H1 (cell line): ENCODE results near the gene CYP4V2. TPM values are rescaled to one million over a fixed set of nuclear protein-coding genes. Genes with fewer than 3 reads are reported as not detected.

ENCODE experiments used
- CTCF ChIA-PET: fragments of 300-600 bp; sonication (Branson Sonifier 250); formaldehyde crosslinking; loops from one replicate; lab custom pipeline; 2021; ENCODE audit not compliant: partially characterized antibody; lab: Charles Lee
- POLR2A ChIA-PET: fragments of 300-600 bp; sonication (Branson Sonifier 250); formaldehyde crosslinking; loops from one replicate; lab custom pipeline; 2021; ENCODE audit warnings: inconsistent platforms; ENCODE audit not compliant: partially characterized antibody; lab: Charles Lee
- DNase-seq, 2 experiments: peaks; one replicate each; pipeline versions ENCODE4 v3.0.0 to v3.0.0-alpha.2; 2010 to 2022; ENCODE audit warnings: low spot score in 2 of 2, low read depth in 1 of 2, mixed read lengths in 1 of 2
- FAIRE-seq: peaks from 2 replicates; lab custom pipeline; 2011; peaks lifted over from hg19 to GRCh38; lab: Jason Lieb, UNC
- H2AFZ ChIP-seq: 2 replicates; pipeline ENCODE4 v1.8.1; 2012; ENCODE audit warnings: low read length, inconsistent platforms
- H2AK5ac ChIP-seq: 2 replicates; pipeline ENCODE4 v1.6.1; 2013; ENCODE audit warnings: low read depth, low read length
- H2BK120ac ChIP-seq: replicated peaks from 2 replicates; pipeline ENCODE3; 2013; ENCODE audit warnings: low read depth, low read length, inconsistent platforms
- H2BK12ac ChIP-seq: 2 replicates; pipeline ENCODE4 v1.6.1; 2013; ENCODE audit warnings: low read depth, low read length
- H2BK15ac ChIP-seq: 2 replicates; pipeline ENCODE4 v1.6.1; 2013; ENCODE audit warnings: low read length
- H2BK20ac ChIP-seq: 2 replicates; pipeline ENCODE4 v1.6.1; 2013; ENCODE audit warnings: low read length
- H2BK5ac ChIP-seq: 2 replicates; pipeline ENCODE4 v1.6.1; 2013; ENCODE audit warnings: low read depth, low read length
- H3K14ac ChIP-seq: 2 replicates; pipeline ENCODE4 v1.6.1; 2013; ENCODE audit warnings: inconsistent platforms; ENCODE audit not compliant: insufficient read length
- H3K18ac ChIP-seq: 2 replicates; pipeline ENCODE4 v1.6.1; 2013; ENCODE audit warnings: low read length; ENCODE audit errors: extremely low read depth
- H3K23ac ChIP-seq: 2 replicates; pipeline ENCODE4 v1.6.1; 2013; ENCODE audit warnings: inconsistent platforms; ENCODE audit not compliant: insufficient read length
- H3K23me2 ChIP-seq: 2 replicates; pipeline ENCODE4 v1.6.1; 2013; ENCODE audit warnings: low read depth, low read length
- H3K27ac ChIP-seq: 2 replicates; pipeline ENCODE4 v1.6.1; 2011; ENCODE audit warnings: low read depth, low read length, inconsistent platforms
- H3K27me3 ChIP-seq, 4 experiments: replicated peaks in 1 of 4; 1 replicate in 1 of 4; 2 replicates in 3 of 4; pipeline versions ENCODE4 v1.6.1 to v1.8.1; 2011 to 2013; ENCODE audit warnings: low read length in 3 of 4, mild to moderate bottlenecking in 3 of 4, inconsistent platforms in 2 of 4, mixed read lengths in 2 of 4, moderate library complexity in 1 of 4; ENCODE audit not compliant: control insufficient read depth in 3 of 4, insufficient read depth in 3 of 4; ENCODE audit errors: extremely low read depth in 1 of 4
- H3K36me3 ChIP-seq, 4 experiments: 2 replicates each; pipeline versions ENCODE4 v1.6.1 to v1.8.1; 2011 to 2013; ENCODE audit warnings: mild to moderate bottlenecking in 4 of 4, low read length in 3 of 4, moderate library complexity in 2 of 4, control low read depth in 1 of 4, inconsistent platforms in 1 of 4; ENCODE audit not compliant: insufficient read depth in 4 of 4, control insufficient read depth in 2 of 4
- H3K4ac ChIP-seq: replicated peaks from 2 replicates; pipeline ENCODE3; 2013; ENCODE audit warnings: low read length, low read depth, mixed read lengths, inconsistent platforms; ENCODE audit not compliant: insufficient read length
- H3K4me1 ChIP-seq, 4 experiments: replicated peaks in 1 of 4; 1 replicate in 1 of 4; 2 replicates in 3 of 4; pipeline versions ENCODE4 v1.6.1 to v1.8.1; 2011 to 2013; ENCODE audit warnings: low read length in 3 of 4, inconsistent platforms in 2 of 4, mixed read lengths in 1 of 4; ENCODE audit not compliant: insufficient read depth in 4 of 4, control insufficient read depth in 3 of 4
- H3K4me2 ChIP-seq, 2 experiments: 2 replicates each; pipeline versions ENCODE4 v1.6.1 to v1.8.1; 2011 to 2013; ENCODE audit warnings: low read depth in 2 of 2, low read length in 2 of 2, control low read depth in 1 of 2, inconsistent platforms in 1 of 2, mild to moderate bottlenecking in 1 of 2; ENCODE audit not compliant: insufficient read depth in 1 of 2
- H3K4me3 ChIP-seq, 4 experiments: fragments of 200-600, 300-600 bp in 1 of 4; sonication (generic), shearing (Covaris generic), sonication (Bioruptor Twin) in 1 of 4; 2 replicates each; pipeline versions ENCODE4 v1.5.1 to v1.8.1; 2011 to 2016; ENCODE audit warnings: low read length in 4 of 4, low read depth in 3 of 4, control low read depth in 2 of 4, inconsistent platforms in 2 of 4, mild to moderate bottlenecking in 2 of 4, mixed read lengths in 1 of 4, moderate library complexity in 1 of 4; ENCODE audit not compliant: insufficient read depth in 2 of 4; ENCODE audit errors: extremely low read depth in 1 of 4
- H3K56ac ChIP-seq: replicated peaks from 2 replicates; pipeline ENCODE3; 2013; ENCODE audit warnings: low read depth, mild to moderate bottlenecking, mixed read lengths, low read length, inconsistent platforms; ENCODE audit not compliant: insufficient read length
- H3K79me1 ChIP-seq: 2 replicates; pipeline ENCODE4 v1.6.1; 2013; ENCODE audit warnings: low read depth, low read length, control low read depth
- H3K79me2 ChIP-seq, 2 experiments: 2 replicates each; pipeline versions ENCODE4 v1.6.1 to v1.8.1; 2012 to 2013; ENCODE audit warnings: low read length in 2 of 2, mild to moderate bottlenecking in 2 of 2, inconsistent platforms in 1 of 2; ENCODE audit not compliant: insufficient read depth in 2 of 2, control insufficient read depth in 1 of 2
- H3K9ac ChIP-seq, 4 experiments: replicated peaks in 1 of 4; 1 replicate in 1 of 4; 2 replicates in 3 of 4; pipeline versions ENCODE4 v1.6.1 to v1.8.1; 2011 to 2013; ENCODE audit warnings: low read depth in 3 of 4, low read length in 3 of 4, control low read depth in 2 of 4, mild to moderate bottlenecking in 2 of 4, moderate library complexity in 2 of 4, inconsistent platforms in 1 of 4; ENCODE audit errors: extremely low read depth in 1 of 4
- H3K9me3 ChIP-seq, 2 experiments: 2 replicates each; pipeline versions ENCODE4 v1.6.1 to v1.8.1; 2012 to 2013; ENCODE audit warnings: mild to moderate bottlenecking in 2 of 2, moderate library complexity in 2 of 2, control low read depth in 1 of 2, inconsistent platforms in 1 of 2, low read depth in 1 of 2, low read length in 1 of 2, mixed read lengths in 1 of 2; ENCODE audit not compliant: insufficient read depth in 2 of 2
- H4K20me1 ChIP-seq, 2 experiments: replicated peaks in 1 of 2; 2 replicates each; pipeline versions ENCODE3 to v1.8.1; 2011 to 2013; ENCODE audit warnings: inconsistent platforms in 2 of 2, low read length in 2 of 2, mild to moderate bottlenecking in 1 of 2; ENCODE audit not compliant: insufficient read depth in 2 of 2, control insufficient read depth in 1 of 2
- H4K5ac ChIP-seq: 2 replicates; pipeline ENCODE4 v1.6.1; 2013; ENCODE audit warnings: low read length, low read depth, mixed read lengths, inconsistent platforms; ENCODE audit not compliant: insufficient read length
- H4K8ac ChIP-seq: 2 replicates; pipeline ENCODE4 v1.8.0; 2013; ENCODE audit warnings: mild to moderate bottlenecking, moderate library complexity, low read length, inconsistent platforms; ENCODE audit not compliant: insufficient read depth; ENCODE audit errors: extremely low read depth
- H4K91ac ChIP-seq: replicated peaks from 2 replicates; pipeline ENCODE3; 2013; ENCODE audit warnings: low read length, mixed read lengths, inconsistent platforms; ENCODE audit not compliant: insufficient read length
- EGR1 ChIP-seq: IDR thresholded peaks from 2 replicates; pipeline ENCODE4 v1.6.1; 2011; ENCODE audit warnings: low read depth, low read length, borderline replicate concordance
- MAFK ChIP-seq: IDR thresholded peaks from 2 replicates; pipeline ENCODE4 v1.6.1; 2012; ENCODE audit warnings: low read depth, mild to moderate bottlenecking, improper control_type of control experiment, low read length
- whole genome bisulfite sequencing, 2 experiments: shearing (Covaris generic) in 1 of 2; methylation state at CpG; one replicate each; pipeline versions ENCODE4 v1.1.6 to v1.1.7; 2013 to 2015; ENCODE audit warnings: low lambda C conversion rate in 2 of 2, mixed read lengths in 2 of 2, inconsistent platforms in 1 of 2, low coverage in 1 of 2, missing lambda C conversion rate in 1 of 2; ENCODE audit not compliant: insufficient replicate concordance in 2 of 2, insufficient coverage in 1 of 2, insufficient read length in 1 of 2; ENCODE audit errors: extremely low coverage in 1 of 2, missing lambda C conversion rate in 1 of 2; 5-methylcytosine and 5-hydroxymethylcytosine counted together
- polyA plus RNA-seq, 7 experiments: library from polyadenylated mRNA; depleted of rRNA in 3 of 7; stranded (reverse) in 5 of 7; unstranded in 2 of 7; fragments of >200 nt in 5 of 7; fragments of 200-250 nt in 2 of 7; gene quantifications; 1 replicate in 5 of 7; 2 replicates in 1 of 7; 4 replicates in 1 of 7; pipeline versions ENCODE4 v1.2.1 to v1.2.3, GENCODE V29; 2011 to 2013; ENCODE audit warnings: missing spikeins in 2 of 7, mixed read lengths in 2 of 7
- total RNA-seq: library from RNA; stranded (reverse); fragmentation: NEBNext Ultra II Directional; extraction: Animal tissue kit (Norgen Biotek cat#: 25700); gene quantifications from 2 replicates; pipeline ENCODE4 v1.2.1, GENCODE V29; 2021

CYP4V2 gene
- total and polyA plus RNA-seq, 2 of the 8 experiments (the other 6 are each of a cell fraction or from before 2014, with no cell fraction given) = 0.65 to 1.0 TPM

DNA sequence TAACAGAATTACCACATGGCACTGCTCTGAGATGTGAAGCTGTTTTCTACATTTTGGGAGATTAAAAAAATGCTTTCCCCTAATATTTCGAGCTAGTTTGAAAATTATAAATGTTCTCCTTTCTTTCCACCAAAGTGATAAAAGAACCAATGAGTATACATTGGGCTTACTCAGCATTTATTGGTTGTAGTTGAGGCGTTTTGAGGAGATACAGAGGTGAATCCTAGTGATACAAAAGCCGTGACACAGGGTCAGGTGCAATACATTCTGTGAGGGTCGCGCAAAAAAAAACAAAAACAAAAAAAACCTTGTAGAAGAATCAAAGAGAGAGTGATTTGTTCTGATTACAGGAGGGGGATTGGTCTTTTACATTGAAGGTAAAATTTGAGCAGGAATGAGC is 32.4 kb upstream of the CYP4V2 start:
- TF ChIP-seq EGR1 (no peak), MAFK (peak; percentile 30; the same call in 1 of the 2 replicates)
- TF ChIP-seq, all 59 proteins: peak for 1

More for the DNA sequence above, 32.4 kb upstream of the CYP4V2 start:
- H3K18ac ChIP-seq = no peak overlapping the region
- H2AFZ ChIP-seq = no peak overlapping the region
- DNase-seq (no peak), FAIRE-seq (no peak)
- 92% methylated on average over 5 of the region's 5 CpGs; no CpG with 5 or more reads in 1 of the 2 experiments for WGBS, 2 experiments
- H3K4me2 ChIP-seq = no peak overlapping the region
- no peak overlapping the region for H4K5ac ChIP-seq
- no peaks in the 10 kb centered on the region for H3K27me3 ChIP-seq
- H4K8ac ChIP-seq = no peak overlapping the region
- no peaks in the 10 kb centered on the region; a peak in 1 of 4 replicates for H3K9me3 ChIP-seq
- H3K4ac ChIP-seq = no peak overlapping the region
- H2BK15ac ChIP-seq = no peak overlapping the region
- no peak overlapping the region for H3K56ac ChIP-seq
- H3K23ac ChIP-seq = no peak overlapping the region
- peaks cover 0 to 2% (median 0%) of the 10 kb centered on the region in 4 experiments; a peak in 1 of 7 replicates for H3K4me1 ChIP-seq
- H2BK20ac ChIP-seq = no peak overlapping the region
- no peak overlapping the region for H3K14ac ChIP-seq
- H3K36me3 ChIP-seq = peaks cover 0 to 13% (median 2%) of the 10 kb centered on the region in 4 experiments; a peak in 2 of 8 replicates
- no peaks in the 10 kb centered on the region for H3K79me2 ChIP-seq
- no peak overlapping the region for H2AK5ac ChIP-seq
- peaks cover 0 to 9% of the 10 kb centered on the region in 2 experiments for H4K20me1 ChIP-seq
- peaks cover 10% of the 10 kb centered on the region; the same call in 1 of the 2 replicates for H3K23me2 ChIP-seq
- H4K91ac ChIP-seq = no peak overlapping the region
- no peak overlapping the region for H2BK120ac ChIP-seq
- H2BK5ac ChIP-seq = no peak overlapping the region
- ChIA-PET CTCF (interaction anchor here (1.2 to 1.3 kb wide), 3 partner anchors 9 to 20 kb away, joined by 5 to 6 read pairs (median 5); no protein-coding TSS in a partner anchor), POLR2A (interaction anchor here (1.3 kb wide), 1 partner anchor 13 kb away, joined by 5 read pairs; no protein-coding TSS in a partner anchor)
- no peak overlapping the region for H3K27ac ChIP-seq
- H2BK12ac ChIP-seq = no peak overlapping the region
- H3K4me3 ChIP-seq = no peak overlapping the region
- no peak overlapping the region for H3K9ac ChIP-seq
- H3K79me1 ChIP-seq = no peaks in the 10 kb centered on the region; the same call in 1 of the 2 replicates
